Skeletal muscle tissue (tissue), 4 donors: Measurements from ENCODE around the gene MATN1. TPM values are rescaled to one million over a fixed set of nuclear protein-coding genes. Genes with fewer than 3 reads are reported as not detected.

ENCODE experiments used
- H3K27ac ChIP-seq: one replicate; pipeline ENCODE4 v1.7.0; 2013; ENCODE audit warnings: mild to moderate bottlenecking, low read depth, low read length, inconsistent platforms
- H3K27me3 ChIP-seq, 3 donors: one replicate each; pipeline ENCODE4 v1.7.0; 2013; ENCODE audit warnings: low read length in 3 of 3; ENCODE audit not compliant: control insufficient read depth in 3 of 3, insufficient read depth in 3 of 3
- H3K36me3 ChIP-seq, 3 donors: one replicate each; pipeline ENCODE4 v1.7.0; 2013; ENCODE audit warnings: low read length in 3 of 3; ENCODE audit not compliant: control insufficient read depth in 3 of 3, insufficient read depth in 3 of 3
- H3K4me1 ChIP-seq, 3 donors: one replicate each; pipeline ENCODE4 v1.7.0; 2013; ENCODE audit warnings: low read length in 3 of 3, mild to moderate bottlenecking in 3 of 3; ENCODE audit not compliant: control insufficient read depth in 3 of 3, insufficient read depth in 3 of 3
- H3K4me3 ChIP-seq, 3 donors: one replicate each; pipeline ENCODE4 v1.7.0; 2013; ENCODE audit warnings: low read length in 3 of 3
- H3K9ac ChIP-seq, 3 donors: one replicate each; pipeline ENCODE4 v1.7.0; 2013; ENCODE audit warnings: low read length in 3 of 3, mild to moderate bottlenecking in 3 of 3, moderate library complexity in 2 of 3, low read depth in 1 of 3
- H3K9me3 ChIP-seq, 3 donors: one replicate each; pipeline ENCODE4 v1.7.0; 2013; ENCODE audit warnings: low read length in 3 of 3; ENCODE audit not compliant: control insufficient read depth in 3 of 3
- total RNA-seq: library from RNA; depleted of rRNA; stranded (reverse); fragments of >200 nt; gene quantifications from one replicate; pipeline ENCODE4 v1.2.3, GENCODE V29; 2014
- donor health status: Osteomylitis.

MATN1 gene
- total RNA-seq, 1 donor from 2014 or later: 1.6 TPM

DNA sequence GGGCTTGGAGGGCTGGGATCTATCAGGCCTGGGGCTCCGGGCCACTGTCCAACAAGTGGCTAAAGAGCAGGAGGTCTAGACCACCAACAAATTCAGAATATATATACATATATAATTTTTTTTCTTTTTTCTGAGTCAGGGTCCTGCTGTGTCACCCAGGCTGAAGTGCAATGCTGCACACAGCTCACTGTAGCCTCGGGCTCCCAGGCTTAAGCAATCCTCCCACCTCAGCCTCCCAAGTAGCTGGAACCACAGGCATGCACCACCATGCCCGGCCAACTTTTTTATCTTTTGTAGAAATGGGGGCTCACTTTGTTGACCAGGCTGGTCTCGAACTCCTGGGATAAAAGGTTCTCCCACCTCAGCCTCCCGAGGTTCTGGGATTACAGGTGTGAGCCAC, 41.0 kb upstream of the MATN1 start:
- Histone ChIP-seq H3K9me3 (no peaks in the 10 kb centered on the region), H3K36me3 (no peaks in the 10 kb centered on the region), H3K27me3 (no peaks in the 10 kb centered on the region), H3K9ac (peak overlapping the region in 1 of 3 donors; percentile 70), H3K4me1 (peaks cover 13 to 36% (median 29%) of the 10 kb centered on the region in 3 donors), H3K27ac (peak overlapping the region; percentile 74), H3K4me3 (no peak overlapping the region)

DNA sequence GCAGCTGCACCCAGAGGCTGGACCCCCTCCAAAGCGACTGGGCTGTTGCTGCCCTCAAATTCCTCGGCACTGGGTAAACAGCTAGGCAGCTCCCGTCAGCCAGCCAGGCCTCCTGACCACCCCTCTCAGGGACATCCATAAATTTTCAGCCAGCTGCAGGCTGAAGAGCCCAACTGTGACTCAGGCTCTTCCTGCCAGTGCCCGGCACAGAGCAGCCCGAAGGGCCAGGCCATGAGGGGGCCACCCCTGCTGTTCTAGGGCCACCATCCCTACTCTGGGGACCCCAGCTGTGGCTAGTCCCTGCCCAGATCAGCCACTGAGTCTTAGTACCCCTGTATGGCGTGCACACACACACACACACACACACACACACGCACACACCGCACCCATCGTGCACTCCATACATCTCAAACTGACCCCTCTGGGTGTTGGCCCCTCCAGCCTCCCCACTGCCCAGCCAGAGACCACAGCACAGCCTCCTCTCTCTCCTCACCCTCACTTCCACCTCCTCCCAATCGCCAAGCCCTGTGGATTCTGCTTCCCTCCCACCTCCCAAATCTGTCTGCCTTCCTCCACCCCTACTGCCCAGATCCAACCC, 40.4 kb upstream of the MATN1 start:
- Histone ChIP-seq H3K27me3 (no peaks in the 10 kb centered on the region), H3K27ac (peak overlapping the region; percentile 74), H3K9ac (peak overlapping the region in 1 of 3 donors; percentile 70), H3K36me3 (no peaks in the 10 kb centered on the region), H3K9me3 (no peaks in the 10 kb centered on the region), H3K4me3 (no peak overlapping the region), H3K4me1 (peaks cover 13 to 36% (median 29%) of the 10 kb centered on the region in 3 donors)

- Histone ChIP-seq H3K4me1 (peaks cover 13 to 39% (median 33%) of the 10 kb centered on the region in 3 donors), H3K36me3 (no peaks in the 10 kb centered on the region), H3K27ac (peak overlapping the region; percentile 74), H3K4me3 (no peak overlapping the region), H3K9me3 (no peaks in the 10 kb centered on the region), H3K9ac (no peak overlapping the region), H3K27me3 (no peaks in the 10 kb centered on the region)
Measured at GRCh38 chr1:30762930-30763650, 39.7 kb upstream of the MATN1 start.

GRCh38 chr1:30762152-30762929, 39.0 kb upstream of the MATN1 start:
- Histone ChIP-seq H3K27me3 (no peaks in the 10 kb centered on the region), H3K27ac (no peak overlapping the region), H3K4me3 (no peak overlapping the region), H3K36me3 (no peaks in the 10 kb centered on the region), H3K9me3 (no peaks in the 10 kb centered on the region), H3K9ac (no peak overlapping the region), H3K4me1 (peaks cover 17 to 46% (median 39%) of the 10 kb centered on the region in 3 donors)

DNA sequence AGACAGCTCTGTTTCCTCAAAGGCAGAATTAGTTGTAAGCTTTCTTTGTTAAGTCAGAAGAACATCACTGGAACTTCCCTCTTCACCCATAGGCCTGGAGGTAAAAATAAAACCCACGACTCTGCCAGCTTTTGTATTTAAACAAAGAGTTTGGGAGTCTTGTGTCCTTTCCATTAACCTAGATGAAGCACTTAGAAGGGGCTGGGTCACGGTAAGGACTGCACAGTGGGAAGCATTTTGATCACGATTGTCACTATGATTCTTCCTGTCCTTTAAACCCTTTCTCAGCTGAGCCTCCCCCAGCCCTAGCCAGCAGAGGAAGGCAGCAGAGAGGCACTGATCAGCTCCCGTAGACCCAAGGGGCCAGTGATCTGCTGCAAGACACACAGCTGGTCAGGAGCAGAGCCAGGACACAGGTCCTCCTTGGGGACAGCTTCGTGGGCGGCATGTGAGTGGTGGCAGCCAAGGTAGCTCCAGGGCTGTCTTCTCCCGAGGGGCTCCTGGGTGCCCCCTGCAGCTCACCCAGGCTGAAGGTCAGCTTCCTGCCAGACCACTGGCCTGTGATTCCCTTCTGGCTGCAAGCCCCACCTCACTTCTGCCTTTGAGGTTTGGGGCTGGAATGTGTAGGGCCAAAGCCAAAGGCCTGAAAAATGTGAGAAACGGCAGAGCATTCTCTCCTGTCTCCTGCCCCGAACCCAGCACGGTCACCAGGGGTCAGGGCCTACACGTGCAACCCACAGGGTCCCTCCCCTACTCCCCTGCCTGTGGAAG, 38.2 kb upstream of the MATN1 start:
- H3K36me3 ChIP-seq: no peaks in the 10 kb centered on the region
- no peaks in the 10 kb centered on the region for H3K27me3 ChIP-seq
- peaks cover 24 to 54% (median 47%) of the 10 kb centered on the region in 3 donors for H3K4me1 ChIP-seq
- no peaks in the 10 kb centered on the region for H3K9me3 ChIP-seq
- H3K27ac ChIP-seq: no peak overlapping the region
- no peak overlapping the region for H3K4me3 ChIP-seq
- H3K9ac ChIP-seq: no peak overlapping the region

- Histone ChIP-seq H3K4me1 (peaks cover 27 to 59% (median 49%) of the 10 kb centered on the region in 3 donors), H3K4me3 (no peak overlapping the region), H3K27me3 (no peaks in the 10 kb centered on the region), H3K9ac (no peak overlapping the region), H3K9me3 (no peaks in the 10 kb centered on the region), H3K36me3 (no peaks in the 10 kb centered on the region), H3K27ac (no peak overlapping the region)
Measured at GRCh38 chr1:30760596-30761324, 37.4 kb upstream of the MATN1 start.

GRCh38 chr1:30759718-30760281, 36.4 kb upstream of the MATN1 start:
- Histone ChIP-seq H3K9ac (no peak overlapping the region), H3K9me3 (no peaks in the 10 kb centered on the region), H3K27me3 (no peaks in the 10 kb centered on the region), H3K4me3 (no peak overlapping the region), H3K36me3 (no peaks in the 10 kb centered on the region), H3K4me1 (peaks cover 27 to 56% (median 51%) of the 10 kb centered on the region in 3 donors), H3K27ac (no peak overlapping the region)

GRCh38 chr1:30758785-30759380, 35.5 kb upstream of the MATN1 start:
- H3K27me3 ChIP-seq: no peaks in the 10 kb centered on the region
- H3K27ac ChIP-seq: no peak overlapping the region
- no peaks in the 10 kb centered on the region for H3K36me3 ChIP-seq
- no peak overlapping the region for H3K9ac ChIP-seq
- no peaks in the 10 kb centered on the region for H3K9me3 ChIP-seq
- H3K4me1 ChIP-seq: peaks cover 24 to 51% (median 47%) of the 10 kb centered on the region in 3 donors
- H3K4me3 ChIP-seq: no peak overlapping the region
